OCI-LY1 (cell line): Measurements from ENCODE around the gene PLPPR3.
A peak's percentile ranks its signal among the peaks of the same experiment; 100 is the strongest.

Experiments used
- H2AFZ ChIP-seq: fragments of 200-600 bp; sonication (generic), shearing (Covaris generic); 2 replicates; pipeline ENCODE4 v1.6.0; 2014; ENCODE audit warnings: antibody characterized with exemption, mild to moderate bottlenecking, low read length
- H3F3A ChIP-seq: fragments of 200-600 bp; sonication (generic), shearing (Covaris generic); 2 replicates; pipeline ENCODE4 v1.6.0; 2014; ENCODE audit warnings: mild to moderate bottlenecking, antibody characterized with exemption, low read length, moderate library complexity; ENCODE audit not compliant: insufficient read depth
- H3K27ac ChIP-seq: fragments of 200-600 bp; sonication (generic); 2 replicates; pipeline ENCODE4 v1.5.1; 2014; ENCODE audit warnings: low read length, mixed run types, mild to moderate bottlenecking, low read depth; ENCODE audit not compliant: poor library complexity, severe bottlenecking
- H3K27me3 ChIP-seq: fragments of 200-600 bp; sonication (generic); 2 replicates; pipeline ENCODE4 v1.6.0; 2014; ENCODE audit warnings: antibody characterized with exemption, mild to moderate bottlenecking, low read length, moderate library complexity; ENCODE audit not compliant: insufficient read depth
- H3K36me3 ChIP-seq: fragments of 200-600 bp; sonication (generic); 2 replicates; pipeline ENCODE4 v1.6.1; 2014; ENCODE audit warnings: mild to moderate bottlenecking, antibody characterized with exemption, low read length, moderate library complexity, mixed read lengths; ENCODE audit not compliant: insufficient read depth
- H3K4me1 ChIP-seq: fragments of 200-600 bp; sonication (generic); 2 replicates; pipeline ENCODE4 v1.5.1; 2014; ENCODE audit warnings: mild to moderate bottlenecking, low read length, moderate library complexity; ENCODE audit not compliant: insufficient read depth, severe bottlenecking
- H3K4me2 ChIP-seq: fragments of 200-600 bp; sonication (generic), shearing (Covaris generic); 2 replicates; pipeline ENCODE4 v1.6.1; 2014; ENCODE audit warnings: low read length
- H3K4me3 ChIP-seq: fragments of 200-600 bp; sonication (generic); 2 replicates; pipeline ENCODE4 v1.5.1; 2014; ENCODE audit warnings: low read length, low read depth, mild to moderate bottlenecking, mixed read lengths; ENCODE audit not compliant: poor library complexity, severe bottlenecking
- H3K79me2 ChIP-seq: fragments of 200-600 bp; shearing (Covaris generic); 2 replicates; pipeline ENCODE4 v1.6.1; 2016; ENCODE audit warnings: mixed run types, low read length, mixed read lengths; ENCODE audit not compliant: insufficient read depth
- H3K9ac ChIP-seq: fragments of 200-600 bp; sonication (generic), shearing (Covaris generic); 2 replicates; pipeline ENCODE4 v1.6.1; 2014; ENCODE audit warnings: mild to moderate bottlenecking, low read length, mixed read lengths
- H3K9me2 ChIP-seq: fragments of 200-600 bp; sonication (generic), shearing (Covaris generic); 2 replicates; pipeline ENCODE4 v1.6.1; 2014; ENCODE audit warnings: low read depth, mild to moderate bottlenecking, low read length, mixed read lengths
- H3K9me3 ChIP-seq: fragments of 200-600 bp; shearing (Covaris generic); 2 replicates; pipeline ENCODE4 v1.6.1; 2014; ENCODE audit warnings: low read length, mixed read lengths
- H4K20me1 ChIP-seq: fragments of 200-600 bp; sonication (generic), shearing (Covaris generic); 2 replicates; pipeline ENCODE4 v1.6.0; 2016; ENCODE audit warnings: mild to moderate bottlenecking, low read length; ENCODE audit not compliant: insufficient read depth
- CTCF ChIP-seq: fragments of 200-600 bp; sonication (generic), shearing (Covaris generic); IDR thresholded peaks from 2 replicates; pipeline ENCODE4 v1.5.1; 2017; ENCODE audit warnings: mild to moderate bottlenecking, antibody characterized with exemption, low read length, moderate library complexity, mixed read lengths
- EZH2 ChIP-seq: fragments of 200-600 bp; sonication (generic), shearing (Covaris generic); IDR thresholded peaks from 2 replicates; pipeline ENCODE4 v1.8.0; 2017; ENCODE audit warnings: borderline replicate concordance, mixed run types, mild to moderate bottlenecking, antibody characterized with exemption, low read length, moderate library complexity, mixed read lengths

Gene PLPPR3

GRCh38 chr19:772730-773436, 48.9 kb downstream of the PLPPR3 start:
- Histone ChIP-seq H2AFZ (no peak overlapping the region), H3K4me3 (no peak overlapping the region), H3K36me3 (no peaks in the 10 kb centered on the region), H3K9me2 (no peaks in the 10 kb centered on the region), H3K4me1 (no peaks in the 10 kb centered on the region), H3F3A (no peaks in the 10 kb centered on the region), H3K4me2 (no peak overlapping the region), H3K27ac (no peak overlapping the region), H4K20me1 (no peaks in the 10 kb centered on the region), H3K79me2 (no peaks in the 10 kb centered on the region), H3K27me3 (no peaks in the 10 kb centered on the region; the same call in 1 of the 2 replicates), H3K9ac (no peak overlapping the region), H3K9me3 (no peaks in the 10 kb centered on the region)
- no peak for TF ChIP-seq CTCF
- no peak for TF ChIP-seq EZH2

- Histone ChIP-seq H3K27me3 (no peaks in the 10 kb centered on the region; the same call in 1 of the 2 replicates), H4K20me1 (no peaks in the 10 kb centered on the region), H3K36me3 (no peaks in the 10 kb centered on the region), H3K4me2 (no peak overlapping the region), H3K4me3 (no peak overlapping the region), H3K9me3 (no peaks in the 10 kb centered on the region), H3K9me2 (no peaks in the 10 kb centered on the region), H3K79me2 (no peaks in the 10 kb centered on the region), H2AFZ (no peak overlapping the region), H3K9ac (no peak overlapping the region), H3K4me1 (no peaks in the 10 kb centered on the region), H3F3A (no peaks in the 10 kb centered on the region), H3K27ac (no peak overlapping the region)
- TF ChIP-seq CTCF, result no peak
- TF ChIP-seq EZH2, result no peak
Measured at GRCh38 chr19:772063-772462, 49.7 kb downstream of the PLPPR3 start.

- H3K27ac ChIP-seq, result no peak overlapping the region
- TF ChIP-seq EZH2 (no peak), CTCF (peak; percentile 28)
- no peak overlapping the region for H3K9ac ChIP-seq
- no peaks in the 10 kb centered on the region for H3K9me2 ChIP-seq
- H3K27me3 ChIP-seq, result no peaks in the 10 kb centered on the region; the same call in 1 of the 2 replicates
- H3K4me1 ChIP-seq, result no peaks in the 10 kb centered on the region
- H3K79me2 ChIP-seq, result no peaks in the 10 kb centered on the region
- H3K36me3 ChIP-seq, result no peaks in the 10 kb centered on the region
- H4K20me1 ChIP-seq, result no peaks in the 10 kb centered on the region
- no peaks in the 10 kb centered on the region for H3F3A ChIP-seq
- H2AFZ ChIP-seq, result no peak overlapping the region
- H3K4me3 ChIP-seq, result no peak overlapping the region
- H3K9me3 ChIP-seq, result no peaks in the 10 kb centered on the region
- H3K4me2 ChIP-seq, result no peak overlapping the region
Measured at GRCh38 chr19:771332-771785, 50.4 kb downstream of the PLPPR3 start.
